ENCODE data around the gene TTC5.
A peak's percentile ranks its signal among the peaks of the same experiment; 100 is the strongest.
"Not testable (repeated sequence)": the region's sequence is repeated elsewhere in the genome, so short reads cannot be mapped to it uniquely, and the experiment has no call there.

TTC5 gene

DNA sequence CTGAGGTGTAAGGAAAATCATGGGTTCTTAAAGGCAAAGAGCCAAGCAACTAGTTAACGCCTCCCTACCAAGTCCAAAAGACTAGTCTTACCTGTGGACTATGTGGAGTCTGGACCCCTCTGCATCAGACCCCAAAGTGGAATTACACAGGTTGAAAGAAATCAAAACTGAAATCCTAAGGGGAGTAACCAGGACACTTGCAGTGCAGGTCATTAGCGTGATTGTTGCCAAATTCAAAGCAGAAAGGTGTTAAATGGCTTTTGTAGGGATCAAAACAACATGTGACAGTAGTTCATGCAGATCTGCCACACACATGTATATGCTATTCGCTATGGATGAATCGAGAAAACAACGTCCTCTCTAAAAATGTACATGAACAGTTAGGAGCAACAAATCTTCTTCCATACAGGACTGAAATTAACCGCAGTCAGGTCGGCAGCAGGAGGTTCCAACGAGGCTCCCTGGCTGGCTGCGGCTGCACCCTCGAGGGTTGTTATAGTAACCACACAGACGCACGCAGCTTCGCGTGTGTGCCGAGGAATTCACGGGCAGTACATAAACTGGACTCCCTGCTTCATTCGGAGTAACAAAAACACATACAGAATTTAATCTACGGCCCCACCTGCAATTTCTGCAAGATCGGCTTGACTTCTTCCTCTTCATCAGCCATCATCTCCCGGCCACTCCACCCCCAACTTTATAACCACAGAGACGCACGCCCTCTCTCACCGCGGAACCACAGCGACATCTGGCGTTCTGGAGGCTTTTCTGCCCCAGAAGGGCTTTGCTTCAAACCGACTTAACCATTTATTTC lies at the start of gene TTC5:
Gene TTC5 (minus strand): TSS at position 687 of the 814 bp plus-strand sequence. CDS start 14 bp downstream, at position 673.
- peak; percentile 78 to 83 (median 81) for DNase-seq (ENCODE audit: low read depth in 3 of 3)

GRCh38 chr14:20350860-20351259 lies 45.1 kb upstream of the TTC5 start:
- DNase-seq (ENCODE audit: low read depth in 3 of 3) = no peak

- no peak for DNase-seq (ENCODE audit: low read depth in 3 of 3)
Measured at GRCh38 chr14:20350282-20350681, 44.5 kb upstream of the TTC5 start.

DNA sequence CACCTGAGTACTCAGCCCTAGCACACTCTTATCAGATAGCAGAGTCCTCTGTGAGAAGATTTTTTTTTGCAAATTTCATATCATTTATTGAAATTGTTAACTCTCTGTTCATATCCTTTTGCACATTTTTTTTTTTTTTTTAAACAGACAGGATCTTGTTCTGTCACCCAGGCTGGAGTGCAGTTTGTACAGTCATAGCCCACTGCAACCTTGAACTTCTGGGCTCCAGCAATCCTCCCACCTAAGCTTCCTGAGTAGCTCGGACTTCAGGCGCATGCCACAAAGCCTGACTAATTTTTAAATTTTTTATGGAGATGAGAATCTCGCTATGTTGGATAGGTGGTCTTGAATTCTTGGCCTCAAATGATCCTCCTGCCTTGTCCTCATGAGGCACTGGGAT lies 42.0 kb upstream of the TTC5 start:
- no peak for DNase-seq (ENCODE audit: low read depth in 3 of 3)

DNA sequence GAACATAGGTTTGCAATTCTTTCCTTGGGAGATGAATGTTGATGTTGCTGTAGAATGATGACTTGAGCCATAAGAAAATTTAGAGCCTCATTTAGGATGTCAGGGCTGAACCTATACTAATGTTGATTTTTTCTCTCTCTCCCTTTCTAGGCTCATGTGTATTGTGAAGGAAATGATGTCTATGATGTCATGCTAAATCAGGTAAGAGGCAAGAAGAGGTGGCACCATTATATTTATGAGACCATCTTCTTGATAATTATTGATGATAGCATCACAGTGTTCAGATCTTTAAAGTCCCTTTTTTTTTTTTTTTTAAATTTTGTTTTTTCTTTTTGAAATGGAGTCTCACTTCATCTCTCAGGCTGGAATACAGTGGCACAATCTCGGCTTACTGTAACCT lies 41.0 kb upstream of the TTC5 start:
- no peak for DNase-seq (ENCODE audit: low read depth in 3 of 3)

- DNase-seq (ENCODE audit: low read depth in 3 of 3) = no peak
Measured at GRCh38 chr14:20345366-20345765, 39.6 kb upstream of the TTC5 start.

DNA sequence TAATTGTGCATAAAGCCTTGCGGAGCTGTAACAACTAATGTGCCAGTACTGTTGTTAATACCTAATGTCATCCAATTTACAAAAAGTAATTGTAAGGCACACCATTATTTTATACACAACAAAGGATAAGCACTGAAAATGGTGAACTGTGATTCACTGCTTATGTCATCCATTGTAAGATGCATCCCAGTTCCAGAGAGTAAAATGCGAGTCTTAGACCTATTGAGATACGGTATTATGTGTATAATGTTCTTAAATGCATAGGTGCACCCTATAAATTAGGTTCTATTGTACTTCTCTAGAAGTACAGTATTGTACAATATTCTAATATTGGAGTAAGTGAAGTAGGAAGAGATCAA lies 38.1 kb upstream of the TTC5 start:
- DNase-seq (ENCODE audit: low read depth in 3 of 3) = no peak

- DNase-seq (ENCODE audit: low read depth in 3 of 3) = peak; percentile 77 to 85 (median 80)
Measured at GRCh38 chr14:20343092-20343861, 37.5 kb upstream of the TTC5 start, which contains the start of gene PARP2. PARP2 (plus strand) TSS chr14:20343635; CDS start chr14:20343642, 7 bp downstream.

DNA sequence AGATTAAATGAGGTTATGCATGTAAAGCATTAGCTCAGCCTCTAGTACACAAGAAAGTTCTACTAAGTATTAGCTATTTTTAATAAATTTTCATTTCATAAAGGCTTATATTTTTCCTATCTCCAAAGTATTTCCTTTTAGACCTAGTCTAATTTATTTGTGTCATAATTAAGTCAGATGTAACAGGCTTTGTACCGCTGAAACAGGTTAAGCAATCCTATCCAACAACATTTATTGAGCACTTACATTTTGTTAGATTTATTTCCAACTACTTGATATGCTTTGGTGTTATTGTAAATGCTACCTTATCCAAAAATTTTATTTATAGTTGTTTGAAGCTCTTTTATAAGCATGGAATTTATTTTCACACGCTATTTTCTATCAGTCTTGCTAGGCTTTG lies 35.9 kb upstream of the TTC5 start:
- no peak for DNase-seq (ENCODE audit: low read depth in 3 of 3)

DNA sequence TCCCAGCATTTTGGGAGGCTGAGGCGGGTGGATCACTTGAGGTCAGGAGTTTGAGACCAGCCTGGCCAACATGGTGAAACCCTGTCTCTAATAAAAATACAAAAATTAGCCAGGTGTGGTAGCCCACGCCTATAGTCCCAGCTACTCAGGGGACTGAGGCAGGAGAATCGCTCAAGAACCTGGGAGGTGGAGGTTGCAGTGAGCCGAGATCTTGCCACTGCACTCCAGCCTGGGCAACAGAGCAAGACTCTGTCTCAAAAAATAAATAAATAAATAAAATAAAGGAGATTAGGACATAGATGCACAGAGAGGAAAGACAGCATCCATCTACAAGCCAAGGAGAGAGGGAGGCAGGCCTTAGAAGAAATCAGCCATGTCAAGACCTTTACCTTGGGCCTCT lies 35.3 kb upstream of the TTC5 start:
- DNase-seq (ENCODE audit: low read depth in 3 of 3) = not testable (repeated sequence)

DNA sequence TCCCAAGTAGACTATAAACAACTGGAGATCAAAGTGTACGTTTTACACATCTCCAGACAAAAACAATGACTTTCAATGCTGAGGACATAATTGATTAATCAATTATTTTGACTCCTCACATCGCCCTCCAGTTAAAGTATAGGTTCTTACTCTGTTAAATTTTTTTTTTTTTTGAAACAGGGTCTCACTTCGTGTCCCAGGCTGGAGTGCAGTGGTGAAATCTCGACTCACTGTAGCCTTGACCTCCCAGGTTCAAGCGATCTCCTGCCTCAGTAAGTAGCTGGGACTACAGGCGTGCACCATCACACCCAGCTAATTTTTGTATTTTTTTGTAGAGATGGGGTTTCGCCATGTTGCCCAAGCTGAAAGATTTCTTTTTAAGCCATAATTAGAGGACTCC lies 28.3 kb upstream of the TTC5 start:
- DNase-seq (ENCODE audit: low read depth in 3 of 3) = no peak

DNA sequence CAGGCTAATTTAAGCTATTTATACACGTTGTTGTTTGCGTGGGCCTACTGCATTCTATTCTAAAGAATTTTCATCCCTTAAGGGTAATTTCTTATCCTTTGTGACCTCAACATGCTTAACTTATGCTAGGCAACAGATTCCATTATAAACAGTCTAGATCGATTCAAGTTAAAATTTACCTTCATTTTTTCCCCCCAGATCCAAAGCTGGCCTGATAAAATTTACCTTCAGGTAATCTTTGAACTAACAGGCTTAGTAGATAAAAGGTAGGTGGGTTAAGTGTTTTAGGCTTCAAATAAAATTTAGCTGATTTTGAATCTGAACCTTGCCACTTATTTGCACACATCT lies 27.7 kb upstream of the TTC5 start:
- DNase-seq (ENCODE audit: low read depth in 3 of 3) = no peak

DNA sequence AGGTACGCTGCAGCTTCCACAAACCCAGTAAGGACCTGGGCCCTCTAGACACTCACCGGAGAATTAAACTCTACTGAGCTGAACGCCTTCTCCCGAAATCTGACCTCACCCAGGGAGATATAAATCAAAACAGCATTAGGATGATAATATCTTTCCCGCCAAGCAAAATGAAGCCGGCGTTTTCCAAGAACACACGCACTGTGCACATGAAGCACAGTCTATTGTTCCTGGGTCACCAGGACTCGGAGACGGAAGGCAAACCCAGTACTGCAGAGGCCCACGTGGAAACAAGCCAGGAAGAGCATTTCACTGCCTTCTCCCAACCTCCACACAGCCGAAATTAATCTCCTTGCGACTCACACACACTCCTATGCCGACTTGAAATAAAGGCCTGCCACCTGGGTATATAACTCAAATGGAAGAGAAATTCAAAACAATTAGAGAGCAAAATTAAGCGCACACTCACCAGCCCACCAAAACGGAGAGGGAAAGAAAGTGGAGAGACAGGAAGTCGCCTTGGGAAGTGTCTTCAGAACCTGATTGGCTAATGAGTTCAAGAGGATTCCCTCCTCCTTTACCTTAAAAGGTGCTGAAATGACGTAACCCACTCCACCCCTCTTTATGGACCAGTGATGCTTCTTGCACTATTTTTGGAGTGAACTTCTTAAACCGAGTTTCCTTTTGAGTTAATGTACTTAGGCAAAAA lies 27.2 kb upstream of the TTC5 start, which contains the start of gene CCNB1IP1:
Gene CCNB1IP1 (minus strand): TSS at position 492 of the 706 bp plus-strand sequence. CDS start 16,756 bp downstream, outside the sequence.
- peak in 2 of 3 experiments; percentile 5 to 19 for DNase-seq (ENCODE audit: low read depth in 3 of 3)

GRCh38 chr14:20332431-20332787 lies 26.7 kb upstream of the TTC5 start:
- no peak for DNase-seq (ENCODE audit: low read depth in 3 of 3)

DNA sequence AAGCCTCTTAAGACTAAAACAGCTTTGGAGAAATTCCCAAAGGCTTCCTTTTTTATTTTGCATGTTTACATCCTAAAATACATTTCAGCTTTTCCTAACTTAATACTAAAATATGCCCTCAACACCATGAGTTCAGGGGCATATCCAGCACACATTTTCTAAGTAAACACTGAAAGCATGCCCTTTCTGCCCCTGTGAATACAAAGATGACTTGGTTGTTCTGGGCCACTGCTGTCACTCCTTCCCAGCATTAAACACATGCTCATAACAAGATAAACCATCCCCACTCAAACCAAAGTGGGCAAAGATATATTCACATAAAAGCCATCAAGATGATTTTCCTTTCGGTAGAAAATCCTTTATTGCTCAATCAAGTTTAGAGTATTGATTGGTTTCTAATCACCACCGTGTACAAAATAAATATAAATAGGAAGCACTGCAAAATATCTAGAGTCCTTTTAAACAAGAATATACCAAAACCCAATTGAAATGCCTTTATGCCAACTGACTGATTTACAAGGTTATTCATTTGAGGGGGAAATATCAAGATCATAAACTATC lies 25.4 kb upstream of the TTC5 start:
- no peak for DNase-seq (ENCODE audit: low read depth in 3 of 3)

DNA sequence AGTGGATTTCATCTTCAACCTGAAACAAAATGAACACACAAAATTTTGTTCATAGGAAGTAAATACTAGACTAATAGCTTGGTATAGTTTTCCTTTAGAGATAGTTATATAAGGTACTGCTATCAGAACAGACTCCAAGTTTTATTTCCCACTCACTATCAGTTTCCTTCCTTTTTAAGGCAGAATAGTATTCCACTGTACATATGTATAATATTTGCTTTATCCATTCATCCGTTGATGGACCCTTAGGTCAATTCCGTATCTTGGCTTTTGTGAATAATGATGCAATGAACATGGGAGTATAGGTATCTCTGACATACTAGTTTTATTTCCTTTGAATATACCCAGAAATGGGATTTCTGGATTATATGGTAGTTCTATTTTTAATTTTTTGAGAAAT lies 23.6 kb upstream of the TTC5 start:
- DNase-seq (ENCODE audit: low read depth in 3 of 3) = no peak

GRCh38 chr14:20328705-20329104 lies 23.0 kb upstream of the TTC5 start:
- DNase-seq (ENCODE audit: low read depth in 3 of 3) = no peak

GRCh38 chr14:20327005-20327869 lies 21.5 kb upstream of the TTC5 start:
- DNase-seq (ENCODE audit: low read depth in 3 of 3) = no peak

GRCh38 chr14:20317720-20318119 lies 12.0 kb upstream of the TTC5 start:
- DNase-seq (ENCODE audit: low read depth in 3 of 3) = no peak

GRCh38 chr14:20314026-20314425 lies 8.3 kb upstream of the TTC5 start:
- DNase-seq (ENCODE audit: low read depth in 3 of 3) = no peak

GRCh38 chr14:20306079-20306423 lies 300 bp upstream of the TTC5 start:
- DNase-seq (ENCODE audit: low read depth in 3 of 3) = no peak
